ENCODE measurements around the gene IL36G.

The IL36G gene

DNA sequence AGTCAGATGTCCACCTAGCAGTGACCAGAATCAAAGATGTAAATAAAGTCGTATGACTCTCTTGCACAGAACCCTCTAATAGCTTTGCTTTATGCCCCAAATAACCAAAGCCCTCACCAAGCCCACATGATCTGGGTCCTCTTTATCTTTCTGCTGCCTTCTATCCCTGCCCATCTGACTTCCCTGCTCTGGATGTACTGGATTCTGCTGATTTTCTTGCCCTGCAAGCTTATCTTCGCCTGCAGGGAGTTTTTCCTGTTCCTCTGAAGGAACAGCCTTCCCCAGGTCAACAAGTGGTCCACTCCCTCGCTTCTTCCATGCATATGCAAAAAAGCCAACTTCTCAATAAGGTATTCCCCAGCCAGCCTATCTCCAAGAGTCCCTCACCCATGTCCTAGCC lies 56.2 kb downstream of the IL36G start:
- TF ChIP-seq, protein P1, sequence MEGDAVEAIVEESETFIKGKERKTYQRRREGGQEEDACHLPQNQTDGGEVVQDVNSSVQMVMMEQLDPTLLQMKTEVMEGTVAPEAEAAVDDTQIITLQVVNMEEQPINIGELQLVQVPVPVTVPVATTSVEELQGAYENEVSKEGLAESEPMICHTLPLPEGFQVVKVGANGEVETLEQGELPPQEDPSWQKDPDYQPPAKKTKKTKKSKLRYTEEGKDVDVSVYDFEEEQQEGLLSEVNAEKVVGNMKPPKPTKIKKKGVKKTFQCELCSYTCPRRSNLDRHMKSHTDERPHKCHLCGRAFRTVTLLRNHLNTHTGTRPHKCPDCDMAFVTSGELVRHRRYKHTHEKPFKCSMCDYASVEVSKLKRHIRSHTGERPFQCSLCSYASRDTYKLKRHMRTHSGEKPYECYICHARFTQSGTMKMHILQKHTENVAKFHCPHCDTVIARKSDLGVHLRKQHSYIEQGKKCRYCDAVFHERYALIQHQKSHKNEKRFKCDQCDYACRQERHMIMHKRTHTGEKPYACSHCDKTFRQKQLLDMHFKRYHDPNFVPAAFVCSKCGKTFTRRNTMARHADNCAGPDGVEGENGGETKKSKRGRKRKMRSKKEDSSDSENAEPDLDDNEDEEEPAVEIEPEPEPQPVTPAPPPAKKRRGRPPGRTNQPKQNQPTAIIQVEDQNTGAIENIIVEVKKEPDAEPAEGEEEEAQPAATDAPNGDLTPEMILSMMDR (IDR thresholded peaks at IDR 0.05; ENCODE audit: low read depth, low read length) = no peak
- no peak overlapping the region for H3K27ac ChIP-seq
- H3K27me3 ChIP-seq (ENCODE audit: insufficient read depth, low read depth, severe bottlenecking) = no peaks in the 10 kb centered on the region
- H3K9me3 ChIP-seq (ENCODE audit: severe bottlenecking) = no peaks in the 10 kb centered on the region
- no peak for DNase-seq
- H3K36me3 ChIP-seq = no peaks in the 10 kb centered on the region
- H3K4me3 ChIP-seq (ENCODE audit: low read depth, low read length) = no peak overlapping the region

Data from WERI-Rb-1 (cell line).